GM04504 (cell line): ENCODE data around the gene DGKI.

ENCODE experiments used
- DNase-seq: peaks from one replicate; pipeline ENCODE4 v3.0.0-alpha.2; 2012; ENCODE audit warnings: low read depth

The DGKI gene

DNA sequence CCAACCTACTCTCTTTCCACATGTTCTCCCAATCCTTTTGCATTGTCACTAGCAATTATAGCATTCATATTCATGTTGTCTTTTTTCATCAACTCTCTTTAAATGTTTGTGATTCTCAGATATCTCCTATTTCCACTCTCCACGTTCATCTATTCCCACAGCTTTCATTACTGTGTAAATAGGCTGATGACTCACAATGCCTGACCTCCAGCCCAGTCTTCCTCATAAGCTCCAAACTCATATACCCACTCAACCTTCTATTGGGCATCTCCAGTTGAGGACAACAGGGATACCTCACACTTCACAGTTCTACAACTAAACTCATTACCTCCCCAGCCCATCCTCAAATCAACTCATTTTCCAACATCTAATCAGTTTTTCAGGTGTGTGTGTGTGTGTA is 194.1 kb downstream of the DGKI start:
- no peak for DNase-seq

DNA sequence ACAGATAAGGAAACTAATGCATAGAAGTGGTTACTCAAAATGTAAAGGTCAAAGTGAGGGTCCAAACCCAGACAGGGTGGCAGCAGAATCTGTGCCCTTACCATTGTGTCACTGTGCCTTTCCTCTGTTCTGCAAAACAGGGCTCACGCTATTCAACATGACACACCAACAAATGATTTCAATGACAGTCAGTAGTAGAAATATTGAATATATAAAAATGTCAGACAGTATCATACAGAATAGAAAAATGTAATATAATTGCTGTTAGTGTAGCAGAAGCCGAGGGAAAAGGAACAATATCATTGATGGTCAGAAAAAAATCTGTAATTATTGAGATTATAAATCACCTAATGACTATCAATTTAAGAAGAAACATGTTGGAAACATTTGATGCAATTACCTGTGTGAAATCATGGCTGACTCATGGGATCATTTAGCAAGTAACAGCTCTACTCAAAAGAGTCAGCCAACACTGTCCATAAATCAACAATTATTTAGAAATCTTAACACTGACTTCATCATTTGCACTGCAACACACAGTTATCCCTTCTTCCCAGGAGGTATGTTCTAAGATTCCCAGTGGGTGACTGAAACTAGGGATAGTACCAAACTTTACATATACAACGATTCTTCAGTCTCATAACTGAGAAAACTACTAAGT is 198.7 kb downstream of the DGKI start:
- no peak for DNase-seq

DNA sequence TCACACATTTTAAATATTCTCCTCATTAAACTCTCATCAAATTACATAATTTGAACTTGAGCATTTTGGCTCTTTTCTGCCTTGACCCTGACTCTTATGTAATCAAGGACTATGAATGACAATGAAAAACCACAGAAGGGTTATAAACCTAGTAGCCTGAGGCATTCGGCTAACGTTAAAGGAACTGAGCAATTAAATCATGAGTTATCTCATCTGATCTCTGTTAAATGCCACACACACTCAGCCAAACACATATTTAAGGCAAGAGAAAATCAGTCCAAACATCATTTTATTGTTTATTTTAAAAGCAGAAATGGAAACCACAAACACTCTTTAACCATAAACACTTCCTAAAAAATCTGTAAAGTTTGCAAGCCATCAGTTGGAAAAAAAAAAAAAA is 204.3 kb downstream of the DGKI start:
- DNase-seq: peak; percentile 87

DNA sequence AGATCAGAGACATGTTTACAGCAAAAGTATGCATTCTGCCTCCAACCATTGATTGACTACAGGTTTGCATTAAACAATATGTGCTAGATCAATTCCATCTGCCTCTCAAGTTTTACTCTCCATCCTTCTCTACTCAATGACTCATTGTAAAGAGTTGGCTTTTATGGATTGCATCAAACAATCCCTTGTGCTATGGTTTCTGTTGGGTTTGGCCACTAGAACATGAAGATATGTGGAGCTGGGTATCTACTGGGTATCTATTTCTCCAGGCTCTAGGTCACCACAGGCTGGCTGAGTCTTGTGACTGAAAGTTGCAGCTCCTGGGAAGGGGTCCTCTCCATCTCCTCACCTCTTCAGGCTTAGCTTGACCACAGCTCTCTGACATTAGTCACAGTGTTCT is 204.7 kb downstream of the DGKI start:
- DNase-seq: no peak

DNA sequence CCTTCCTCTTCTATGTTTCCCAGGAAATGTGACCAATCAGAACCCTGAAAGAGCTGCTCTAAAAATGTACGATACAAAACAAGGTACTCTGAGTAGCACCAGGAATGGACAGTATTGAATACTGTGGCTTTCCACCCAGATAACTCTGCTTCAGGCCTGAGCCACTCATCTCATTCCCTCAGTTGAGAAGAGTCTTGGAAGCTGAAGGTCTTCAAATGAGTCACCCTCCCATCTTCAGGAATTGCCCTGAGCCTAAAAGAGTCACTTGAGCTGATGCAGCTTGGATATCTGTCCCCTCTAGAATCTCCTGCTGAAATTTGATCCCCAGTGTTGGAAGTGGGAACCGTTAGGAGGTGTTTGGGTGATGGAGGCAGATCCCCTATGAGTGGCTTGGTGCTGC is 210.4 kb downstream of the DGKI start:
- DNase-seq: no peak

DNA sequence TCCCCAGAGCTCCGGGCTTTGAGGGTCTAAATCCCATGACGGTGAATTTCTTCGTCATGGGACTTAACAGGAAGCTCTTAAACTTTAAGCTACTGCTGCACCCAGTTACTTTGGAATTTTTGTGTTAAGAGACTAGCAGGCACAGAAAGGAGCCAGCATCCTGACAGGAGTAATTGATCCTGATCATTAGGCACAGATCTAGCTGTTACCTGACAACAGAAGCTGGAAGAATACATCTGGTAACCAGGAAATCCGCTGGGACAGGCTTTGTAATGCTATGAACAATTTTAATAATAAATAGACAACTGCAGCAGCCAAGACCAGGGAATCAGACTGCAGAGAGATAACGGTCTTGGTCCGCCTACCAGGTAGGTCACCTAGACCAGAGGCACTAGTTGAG is 210.9 kb downstream of the DGKI start:
- no peak for DNase-seq

DNA sequence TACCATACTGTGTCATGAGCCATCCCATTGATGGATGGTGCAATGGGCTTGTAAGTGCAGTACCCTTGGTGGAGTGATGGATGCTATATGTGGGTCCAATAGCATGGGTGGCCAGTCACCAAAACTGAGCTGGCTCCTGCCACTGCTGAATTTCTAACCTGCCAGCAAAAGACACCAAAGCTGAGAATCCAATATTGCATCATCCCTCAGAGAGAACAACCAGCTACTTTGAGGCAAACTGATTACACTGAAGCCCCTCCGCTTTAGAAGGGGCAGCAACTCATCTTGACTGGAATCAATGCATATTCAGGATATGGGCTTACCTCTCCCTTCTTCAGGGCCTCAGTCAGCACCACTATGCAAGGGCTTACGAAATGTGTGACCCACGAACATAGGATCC is 211.6 kb downstream of the DGKI start:
- no peak for DNase-seq

DNA sequence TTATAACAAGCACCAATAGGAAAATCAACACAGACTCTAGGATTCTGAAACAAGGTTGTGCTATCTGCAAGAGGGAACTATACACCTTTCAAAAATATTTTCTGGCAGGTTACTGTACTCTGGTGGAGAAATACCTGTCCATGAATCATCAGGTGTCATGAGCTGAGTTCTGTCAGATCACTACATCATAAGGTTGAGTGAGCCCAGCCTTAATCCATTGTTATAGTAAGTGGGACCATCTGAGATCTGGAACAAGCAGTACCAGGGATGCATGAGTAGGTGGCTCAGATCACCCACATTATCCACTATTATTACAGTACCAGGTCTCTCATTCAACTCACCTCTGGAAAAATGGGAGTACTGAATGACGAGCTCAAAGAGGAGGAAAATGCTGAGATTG is 212.4 kb downstream of the DGKI start:
- no peak for DNase-seq

DNA sequence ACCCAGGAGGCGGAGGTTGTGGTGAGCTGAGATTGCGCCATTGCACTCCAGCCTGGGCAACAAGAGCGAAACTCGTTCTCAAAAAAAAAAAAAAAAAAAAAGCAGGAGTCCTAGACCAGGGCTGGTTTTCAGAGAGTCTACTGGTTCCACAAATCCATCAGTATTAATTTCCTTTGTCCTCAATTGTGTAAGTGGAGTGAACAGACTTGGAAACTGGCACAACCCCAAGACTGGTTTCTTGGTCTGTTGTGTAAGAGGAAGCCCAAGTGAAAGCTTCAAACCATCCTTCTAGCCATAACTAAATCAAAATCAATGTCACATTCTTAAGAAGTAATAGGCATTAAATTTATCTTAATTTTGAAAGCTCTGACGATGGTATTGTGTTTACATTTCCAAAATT is 213.6 kb downstream of the DGKI start:
- DNase-seq: no peak

DNA sequence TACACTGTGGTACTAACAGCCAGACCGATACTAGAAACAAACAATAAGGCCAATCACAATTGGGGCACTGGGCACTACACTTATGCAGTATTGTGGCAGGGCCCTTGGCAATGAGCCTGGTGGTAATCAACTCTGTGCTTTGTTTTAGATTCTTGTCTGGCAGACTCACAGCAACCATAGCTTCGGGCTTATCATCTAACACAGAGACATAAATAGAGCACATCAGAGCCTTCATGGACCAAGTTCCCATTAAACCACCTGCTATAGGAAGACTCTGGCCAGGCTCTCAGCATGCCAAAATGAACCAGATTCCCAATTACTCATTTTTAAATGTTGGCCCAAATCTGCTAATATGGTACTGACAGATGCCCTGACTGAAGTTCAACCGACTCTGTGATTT is 218.6 kb downstream of the DGKI start:
- no peak for DNase-seq

DNA sequence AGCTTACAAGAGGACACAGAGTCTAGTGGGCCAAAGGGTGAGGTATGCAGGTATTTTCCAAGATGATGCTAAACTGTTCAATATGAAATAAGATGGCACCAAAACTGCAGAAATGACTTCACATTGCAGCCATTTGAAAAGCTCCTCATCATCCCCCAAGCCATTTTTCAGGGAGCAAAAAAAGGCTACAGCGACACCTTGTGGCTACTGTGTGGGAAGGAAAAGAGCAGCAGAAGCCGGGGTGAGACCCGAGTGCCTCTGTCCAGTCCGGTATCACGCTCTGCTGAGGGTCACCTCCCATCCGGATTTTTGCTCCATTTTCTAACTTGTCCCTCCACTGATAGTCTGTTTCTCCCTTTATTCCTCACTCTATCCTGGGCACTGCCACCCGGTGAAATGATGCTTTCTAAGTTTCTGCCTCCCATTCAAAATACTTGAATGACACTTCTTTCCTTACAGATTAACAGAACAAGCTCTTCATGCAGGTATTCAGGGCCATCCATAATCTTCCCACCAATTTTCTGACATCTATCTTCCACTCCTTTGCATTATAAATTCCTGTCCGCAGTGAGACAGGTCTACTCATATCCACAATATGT is 220.2 kb downstream of the DGKI start:
- DNase-seq: peak; percentile 30

DNA sequence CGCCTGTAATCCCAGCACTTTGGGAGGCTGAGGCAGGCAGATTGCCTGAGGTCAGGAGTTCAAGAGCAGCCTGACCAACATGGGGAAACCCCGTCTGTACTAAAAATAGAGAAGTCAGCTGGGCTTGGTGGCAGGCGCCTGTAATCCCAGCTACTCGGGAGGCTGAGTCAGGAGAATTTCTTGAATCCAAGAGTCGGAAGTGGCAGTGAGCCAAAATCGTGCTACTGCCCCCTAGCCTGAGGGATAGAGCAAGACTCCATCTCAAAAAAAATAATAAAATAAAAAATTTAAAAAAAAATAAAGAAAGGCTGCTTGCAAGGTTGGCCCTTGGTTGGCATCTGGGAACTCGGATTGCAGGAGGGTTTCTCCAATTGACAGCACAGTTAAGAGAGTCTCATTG is 221.6 kb downstream of the DGKI start:
- DNase-seq: no peak

DNA sequence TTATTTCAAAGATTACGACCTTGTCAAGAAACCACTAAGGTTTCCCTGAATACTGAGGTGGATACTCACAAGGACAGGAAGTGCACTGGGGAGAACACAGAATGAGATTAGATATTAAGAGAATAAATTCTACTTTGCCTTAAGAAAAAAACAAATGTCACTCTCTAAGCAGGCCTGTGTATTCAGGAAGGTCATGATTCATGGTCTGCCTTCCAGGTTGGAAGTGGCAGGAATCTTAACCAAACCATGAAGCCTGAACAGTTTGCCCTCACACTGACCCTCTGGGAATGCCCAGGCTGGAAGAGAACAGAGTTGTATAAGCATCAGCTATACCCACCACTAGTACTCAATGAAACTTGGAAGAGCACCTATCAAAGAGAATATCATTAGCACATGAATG is 227.6 kb downstream of the DGKI start:
- DNase-seq: no peak

DNA sequence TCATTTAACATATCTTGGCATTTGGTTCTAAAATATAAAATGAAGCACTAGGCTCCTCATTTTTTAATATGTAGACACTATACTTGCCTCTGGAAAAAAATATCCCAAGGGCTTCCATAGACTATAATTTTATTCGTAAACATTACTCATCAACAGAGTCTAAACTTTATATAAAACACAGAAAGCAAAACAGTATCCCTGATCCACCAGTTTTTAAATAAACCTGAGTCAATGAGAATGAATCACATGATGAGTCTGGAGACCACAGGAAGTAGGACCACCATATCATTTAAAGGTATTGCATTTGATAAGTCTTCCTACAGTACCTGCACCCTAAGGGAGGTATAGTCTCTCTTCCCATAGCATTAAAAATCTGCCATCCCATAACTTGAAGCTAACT is 228.0 kb downstream of the DGKI start:
- DNase-seq: no peak

DNA sequence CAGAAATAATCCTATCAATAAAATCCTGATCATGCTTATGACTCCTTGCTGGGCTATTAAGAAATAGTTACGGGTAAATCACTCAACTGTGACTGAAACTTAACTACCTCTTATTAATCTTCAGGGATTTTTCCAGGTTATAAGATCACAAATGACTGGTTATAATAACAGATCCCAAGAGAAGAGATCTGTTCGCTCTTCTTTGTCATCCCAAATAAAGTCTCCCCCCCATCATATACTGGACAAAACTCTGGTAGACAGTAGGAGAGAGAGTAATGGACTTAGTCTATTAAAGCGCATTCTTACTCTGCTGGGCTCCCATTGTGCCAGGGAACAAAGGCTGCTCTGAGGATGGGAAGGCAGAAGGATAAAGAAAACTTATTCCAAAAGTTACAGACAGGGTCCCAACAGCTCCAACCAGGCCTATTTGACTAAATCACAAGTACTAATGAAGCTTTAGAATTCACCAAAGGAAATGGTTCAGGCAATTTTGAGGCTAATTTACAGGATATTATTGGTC is 233.7 kb downstream of the DGKI start:
- no peak for DNase-seq

DNA sequence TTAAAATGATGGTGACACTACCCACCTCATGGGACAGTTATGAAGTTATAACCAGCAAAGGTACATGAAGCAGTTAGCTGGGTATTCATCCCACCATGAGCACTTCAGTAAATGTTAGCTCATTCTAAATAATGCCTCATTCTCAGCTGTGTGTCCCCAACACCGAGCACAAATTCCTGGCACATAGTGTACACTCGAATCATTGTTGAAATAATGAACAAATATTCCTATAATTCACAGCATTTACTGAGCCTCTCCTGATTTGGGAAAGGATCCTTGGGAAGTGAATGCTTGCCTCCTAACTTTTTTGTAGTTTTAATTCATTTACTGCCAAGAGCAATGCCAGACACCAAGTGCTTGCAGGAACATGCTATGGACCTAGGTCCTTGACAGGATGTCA is 235.2 kb downstream of the DGKI start:
- no peak for DNase-seq

DNA sequence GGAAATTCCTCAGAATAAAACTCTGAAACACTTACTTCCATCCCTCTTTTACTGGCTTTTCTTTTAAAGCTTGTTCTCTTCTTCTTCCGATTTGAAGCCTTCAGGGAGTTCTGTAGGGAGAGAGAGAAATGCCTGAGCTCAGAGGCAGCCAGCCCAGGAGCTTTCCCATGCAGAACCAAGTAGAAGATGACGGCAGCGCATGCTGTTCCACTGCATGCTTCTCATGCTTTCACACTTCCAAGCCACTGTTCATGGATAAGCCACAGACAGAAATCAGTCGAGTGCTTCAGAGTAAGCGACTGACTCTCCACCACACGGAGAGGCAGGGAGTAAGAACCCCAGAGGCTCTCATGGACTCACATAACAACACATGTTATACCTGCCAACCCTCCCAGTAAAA is 237.3 kb downstream of the DGKI start:
- no peak for DNase-seq

DNA sequence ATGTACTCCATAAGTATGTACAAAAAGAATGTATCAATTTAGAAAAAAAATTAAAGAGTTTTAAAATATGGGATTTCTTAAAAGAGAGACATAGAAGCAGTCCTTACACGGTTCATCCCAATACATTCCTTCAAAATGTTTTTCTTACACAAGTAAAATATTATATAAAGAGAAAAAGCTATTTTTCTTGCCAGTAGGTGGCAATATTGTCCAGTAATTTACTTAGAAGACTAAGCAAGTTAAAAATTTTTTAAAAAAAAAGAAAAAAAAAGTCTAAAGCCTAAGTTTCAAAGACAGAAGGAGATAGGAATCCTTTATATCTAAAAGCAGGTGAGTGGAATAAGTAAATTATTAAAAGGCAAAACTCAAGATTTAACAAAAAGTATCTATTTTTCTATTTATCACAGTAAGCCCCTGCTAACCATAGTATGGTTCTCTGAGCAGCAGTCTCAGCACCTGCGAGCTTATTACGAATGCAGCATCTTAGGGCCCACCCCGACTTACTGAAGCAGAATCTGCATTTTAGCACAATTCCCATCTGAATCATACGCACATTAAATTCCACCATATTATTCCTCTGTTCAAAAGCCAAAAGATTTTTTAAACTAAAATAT is 240.6 kb downstream of the DGKI start:
- DNase-seq: peak; percentile 28

DNA sequence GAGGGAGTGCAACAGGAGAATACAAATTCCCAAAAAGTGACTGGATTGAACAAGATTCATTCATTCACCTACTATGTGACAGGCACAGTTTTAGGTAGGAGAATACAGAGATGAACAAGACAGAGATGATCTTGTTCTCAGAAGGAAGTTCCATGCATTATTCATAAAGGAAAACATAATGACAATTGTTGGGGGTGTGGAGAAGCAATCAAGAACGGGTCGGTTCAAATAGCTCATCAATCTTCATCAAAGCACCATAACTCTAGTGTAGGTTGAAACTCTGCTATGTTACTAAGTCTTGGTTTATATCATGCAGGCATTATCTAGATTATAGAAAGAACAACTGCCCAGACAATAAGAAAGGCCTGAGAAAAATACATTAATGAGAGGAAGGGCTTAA is 243.7 kb downstream of the DGKI start:
- DNase-seq: no peak

DNA sequence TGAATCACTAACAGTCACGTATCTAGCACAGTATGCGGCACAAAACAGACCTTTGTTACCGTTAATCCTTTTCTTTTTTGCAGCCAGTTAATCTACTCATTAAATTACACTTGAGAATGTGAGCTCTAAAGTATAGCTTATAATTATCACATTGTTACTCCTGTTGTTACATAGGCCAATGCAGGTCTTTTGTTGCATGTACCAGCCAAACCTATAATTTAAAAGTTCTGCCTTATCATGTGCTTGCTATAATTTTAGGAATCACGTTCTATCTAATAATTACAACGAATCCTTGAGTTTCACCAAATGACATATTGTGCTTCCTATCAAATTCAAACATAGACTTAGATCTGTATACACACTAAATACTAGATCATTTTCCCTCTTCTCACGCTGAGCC is 245.1 kb downstream of the DGKI start:
- no peak for DNase-seq

DNA sequence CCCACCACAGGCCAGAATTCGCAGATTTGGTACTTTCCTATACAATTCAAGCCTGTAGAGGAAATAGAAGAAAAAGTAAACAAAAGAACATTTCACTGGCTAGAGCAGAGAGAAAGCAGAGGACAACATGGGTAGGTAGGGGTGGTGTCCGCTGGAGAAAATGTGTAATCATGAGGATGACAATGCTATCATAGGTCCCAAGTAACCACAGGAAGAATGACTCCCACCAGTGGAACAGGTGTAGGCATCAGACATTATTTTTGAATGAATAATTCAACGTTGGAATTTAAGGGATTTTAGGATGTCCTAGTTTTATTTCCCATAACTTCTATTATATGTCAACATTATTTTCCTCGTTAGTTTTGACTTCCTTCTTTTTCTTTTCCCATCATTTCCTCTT is 248.9 kb downstream of the DGKI start:
- no peak for DNase-seq

DNA sequence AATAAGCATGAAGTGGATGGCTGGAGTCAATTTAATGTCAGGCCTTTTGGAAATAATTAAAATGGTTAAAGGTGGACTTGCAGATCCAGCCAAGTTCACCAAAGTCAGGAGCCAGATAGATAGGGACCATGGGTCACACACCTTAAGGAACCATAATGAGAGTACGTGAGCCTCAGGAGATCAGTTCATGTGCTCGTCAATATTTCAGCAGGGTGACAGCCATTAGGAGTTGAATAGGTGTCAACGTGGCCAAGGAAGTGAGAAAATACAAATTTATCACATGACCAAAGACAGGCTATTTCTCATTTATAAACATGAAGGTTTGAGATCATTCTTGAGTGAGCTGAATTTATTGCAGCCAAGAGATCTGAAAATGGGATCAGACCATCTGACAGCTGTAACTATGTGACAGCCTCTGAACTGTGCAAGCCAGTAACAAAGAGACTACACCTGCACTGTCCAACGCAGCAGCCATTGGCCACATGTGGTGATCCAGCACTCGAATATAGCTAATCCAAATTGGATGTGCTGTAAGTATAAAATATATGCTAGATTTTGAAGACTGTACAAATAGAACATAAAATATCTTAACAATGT is 253.6 kb downstream of the DGKI start:
- no peak for DNase-seq

DNA sequence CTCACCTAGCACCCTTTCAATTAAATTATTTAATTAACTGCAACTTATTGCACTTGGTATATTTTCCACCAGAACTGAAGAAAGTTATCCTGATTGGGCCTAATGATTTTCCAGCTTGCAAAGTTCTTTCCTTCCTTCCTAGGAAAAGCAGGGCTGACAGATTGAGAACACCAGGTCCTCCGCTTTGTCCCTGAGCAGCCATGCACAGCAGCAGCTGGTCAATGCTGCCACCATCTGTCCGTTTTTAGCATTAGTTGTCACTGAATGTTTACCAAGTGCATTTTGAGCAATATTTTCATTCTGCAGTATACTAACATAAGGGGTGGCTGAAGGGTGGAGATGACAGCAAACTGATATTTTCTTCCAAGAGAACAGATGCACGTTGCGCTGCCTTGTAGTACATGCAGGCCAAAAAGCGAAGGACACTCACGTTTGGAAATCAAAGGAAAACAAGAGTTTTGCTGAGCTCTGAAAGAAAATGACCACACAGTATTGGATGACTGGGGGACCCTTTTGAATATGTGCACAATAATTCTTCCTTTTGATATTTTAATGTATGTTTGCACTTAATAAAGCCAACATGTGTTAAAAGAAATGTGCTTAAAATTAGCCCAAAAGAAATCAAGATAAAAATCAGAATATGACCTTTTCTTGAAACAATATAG is 254.4 kb downstream of the DGKI start:
- DNase-seq: peak; percentile 48
